Lower leg skin (tissue), 4 donors: ENCODE results near the gene KCNIP4. TPM values are rescaled to one million over a fixed set of nuclear protein-coding genes. Genes with fewer than 3 reads are reported as not detected.

Experiments used
- DNase-seq, 2 donors: peaks; one replicate each; pipeline ENCODE4 v3.0.0-alpha.2; 2019; ENCODE audit warnings: low spot score in 2 of 2
- H3K4me3 ChIP-seq: fragments of 200-600 bp; sonication (generic); 2 replicates; pipeline ENCODE4 v1.5.1; 2017; ENCODE audit warnings: mild to moderate bottlenecking, low read depth; ENCODE audit not compliant: poor library complexity, severe bottlenecking
- CTCF ChIP-seq, 3 donors: fragments of 450-650 bp; IDR thresholded peaks; one replicate each; pipeline ENCODE4 v1.5.1; 2016; ENCODE audit warnings: antibody characterized with exemption in 3 of 3, mild to moderate bottlenecking in 3 of 3, moderate library complexity in 2 of 3
- POLR2A ChIP-seq, 2 donors: fragments of 450-650 bp; IDR thresholded peaks; one replicate each; pipeline ENCODE4 v1.6.1; 2016 to 2017; ENCODE audit warnings: antibody characterized with exemption in 2 of 2, mild to moderate bottlenecking in 1 of 2, moderate library complexity in 1 of 2
- WGBS, 2 donors: methylation state at CpG; one replicate each; pipeline ENCODE4 v1.1.5; 2018; 5-methylcytosine and 5-hydroxymethylcytosine counted together
- intact Hi-C: fragments of 100-400 bp; cut with DNase I; formaldehyde crosslinking; loops from one replicate; pipeline ENCODE4 v1.15.0; 2023; ENCODE audit warnings: low total_unique reads
- total RNA-seq, 4 donors: library from RNA; depleted of rRNA; stranded (reverse); fragments of >200 nt; gene quantifications; one replicate each; pipeline ENCODE4 v1.1.0, GENCODE V29; 2016

The KCNIP4 gene
- total RNA-seq, 4 donors from 2014 or later, result not detected

- 79 to 88% methylated on average over 2 of the region's 2 CpGs for WGBS, 2 donors
- intact Hi-C loops, result no loop called here
- DNase-seq, result no peak
- no peak for TF ChIP-seq POLR2A (IDR thresholded peaks at IDR 0.05)
- TF ChIP-seq CTCF (IDR thresholded peaks at IDR 0.05), result no peak
- H3K4me3 ChIP-seq, result no peak overlapping the region
Measured at GRCh38 chr4:20881658-20882057, 1066.9 kb downstream of the KCNIP4 start.

GRCh38 chr4:20878806-20879205, 1069.8 kb downstream of the KCNIP4 start:
- no peak for DNase-seq
- intact Hi-C loops, result no loop called here
- no peak overlapping the region for H3K4me3 ChIP-seq
- no peak for TF ChIP-seq CTCF (IDR thresholded peaks at IDR 0.05)
- no peak for TF ChIP-seq POLR2A (IDR thresholded peaks at IDR 0.05)
- 70 to 74% methylated on average over 5 of the region's 5 CpGs for WGBS, 2 donors

- no peak overlapping the region for H3K4me3 ChIP-seq
- WGBS, 2 donors, result 55 to 65% methylated on average over 1 of the region's 1 CpG
- intact Hi-C loops, result no loop called here
- TF ChIP-seq POLR2A (IDR thresholded peaks at IDR 0.05) (no peak), CTCF (IDR thresholded peaks at IDR 0.05) (no peak)
- no peak for DNase-seq
Measured at GRCh38 chr4:20870436-20870835, 1078.1 kb downstream of the KCNIP4 start.

GRCh38 chr4:20868108-20868507, 1080.5 kb downstream of the KCNIP4 start:
- DNase-seq, result no peak
- TF ChIP-seq CTCF (IDR thresholded peaks at IDR 0.05) (no peak), POLR2A (IDR thresholded peaks at IDR 0.05) (no peak)
- intact Hi-C loops, result no loop called here
- H3K4me3 ChIP-seq, result no peak overlapping the region
- whole genome bisulfite sequencing, 2 donors, result 50 to 56% methylated on average over 1 of the region's 1 CpG

GRCh38 chr4:20860878-20861277, 1087.7 kb downstream of the KCNIP4 start:
- DNase-seq, result no peak
- H3K4me3 ChIP-seq, result no peak overlapping the region
- TF ChIP-seq CTCF (IDR thresholded peaks at IDR 0.05), result no peak
- TF ChIP-seq POLR2A (IDR thresholded peaks at IDR 0.05), result no peak
- intact Hi-C loops, result no loop called here
- 38 to 50% methylated on average over 3 of the region's 3 CpGs for WGBS, 2 donors

GRCh38 chr4:20859097-20859781, 1089.3 kb downstream of the KCNIP4 start:
- 61 to 67% methylated on average over 8 of the region's 8 CpGs for WGBS, 2 donors
- no peak for TF ChIP-seq POLR2A (IDR thresholded peaks at IDR 0.05)
- no peak for DNase-seq
- no peak overlapping the region for H3K4me3 ChIP-seq
- intact Hi-C loops, result no loop called here
